CMK (cell line): ENCODE measurements around the gene CASKIN2.

Experiments
- DNase-seq: peaks from one replicate; pipeline ENCODE4 v3.0.0-alpha.2; 2010; ENCODE audit warnings: low read depth

The CASKIN2 gene

DNA sequence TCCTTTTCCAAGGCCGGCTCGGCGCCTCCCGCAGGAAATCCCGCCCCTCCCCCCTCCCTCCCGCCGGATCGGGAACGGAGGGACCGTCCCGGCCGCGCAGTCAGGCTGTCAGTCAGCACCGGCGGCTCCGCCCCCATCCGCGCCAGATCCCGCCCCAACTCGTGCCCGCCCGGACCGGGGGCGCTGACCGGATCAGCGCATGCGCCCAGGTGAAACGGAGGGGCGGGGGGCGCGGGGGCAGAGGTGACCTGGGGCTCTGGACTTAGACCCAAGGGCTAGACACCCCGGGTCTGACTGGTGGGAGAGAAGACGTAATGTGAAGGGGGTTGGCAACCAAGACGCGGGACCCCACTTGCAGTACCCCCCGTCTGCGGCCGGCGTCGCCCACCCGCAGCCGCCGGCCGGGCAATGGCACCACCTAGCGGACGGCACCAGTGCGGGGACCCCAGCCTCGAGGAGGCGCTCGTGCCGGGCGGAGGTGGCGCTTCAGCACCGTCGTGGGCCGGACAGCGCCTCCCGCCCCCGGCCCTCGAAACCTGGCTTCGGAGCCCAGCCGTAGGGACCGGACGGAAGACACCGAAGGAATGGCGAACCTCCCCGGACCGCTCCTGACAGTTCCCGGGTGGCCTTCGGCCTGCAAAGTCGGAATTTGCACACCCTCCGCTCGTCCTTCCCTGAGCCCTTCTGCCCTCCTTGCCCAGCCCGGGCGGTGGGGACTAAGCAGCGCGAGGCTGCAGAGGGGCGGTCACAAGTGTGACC, at the start of gene CASKIN2:
Gene CASKIN2, minus strand, starts transcription at position 42 of the 759 bp plus-strand sequence. CDS start 1,733 bp downstream, outside the sequence.
- no peak for DNase-seq

DNA sequence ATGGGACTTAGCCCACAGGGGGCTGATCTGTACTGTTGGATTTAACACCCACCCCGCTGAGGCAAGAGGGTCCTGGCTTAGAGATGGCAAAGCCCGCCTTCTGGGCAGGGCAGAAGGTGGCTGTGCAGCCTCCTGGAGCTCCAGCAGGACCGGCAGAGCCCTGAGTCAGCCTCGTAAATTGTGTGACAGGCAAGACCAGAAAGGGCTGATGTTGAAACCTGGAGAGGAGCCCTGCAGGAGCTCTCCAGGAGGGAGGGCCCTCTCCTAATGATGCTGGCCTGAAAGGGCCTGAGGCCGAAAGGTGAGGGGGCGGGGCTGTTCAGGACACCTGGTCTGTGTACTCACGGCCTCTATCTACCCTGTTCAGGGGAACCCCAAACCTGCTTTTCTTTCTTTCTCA, 49.7 kb upstream of the CASKIN2 start:
- DNase-seq: no peak

- no peak for DNase-seq
Observed at GRCh38 chr17:75564195-75564594, 48.9 kb upstream of the CASKIN2 start.

DNA sequence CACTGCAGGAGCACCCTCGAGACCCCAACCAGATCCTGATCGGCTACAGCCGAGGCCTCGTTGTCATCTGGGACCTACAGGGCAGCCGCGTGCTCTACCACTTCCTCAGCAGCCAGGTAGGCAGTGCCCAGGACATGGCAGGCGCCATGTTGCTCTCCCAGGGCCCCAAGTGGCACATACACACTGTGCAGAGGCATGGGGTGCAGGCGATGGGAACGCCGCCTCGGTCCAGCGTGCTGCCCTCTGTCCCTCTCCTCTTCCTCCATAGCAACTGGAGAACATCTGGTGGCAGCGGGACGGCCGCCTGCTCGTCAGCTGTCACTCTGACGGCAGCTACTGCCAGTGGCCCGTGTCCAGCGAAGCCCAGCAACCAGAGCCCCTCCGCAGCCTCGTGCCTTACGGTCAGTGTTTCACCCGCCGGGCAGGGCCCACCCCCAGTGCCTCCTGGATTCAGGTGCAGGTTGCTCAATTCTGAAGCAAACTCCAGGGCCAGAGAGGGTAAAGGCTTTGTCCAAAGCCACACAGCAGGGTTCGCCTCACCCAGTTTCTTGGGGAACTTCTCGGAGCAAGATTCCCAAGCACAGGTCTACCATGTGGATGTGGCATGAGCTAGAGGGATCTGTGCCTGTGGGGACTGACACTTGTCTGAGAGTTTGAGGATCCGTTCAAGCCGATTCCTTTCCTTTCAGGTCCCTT, 47.9 kb upstream of the CASKIN2 start:
- no peak for DNase-seq

DNA sequence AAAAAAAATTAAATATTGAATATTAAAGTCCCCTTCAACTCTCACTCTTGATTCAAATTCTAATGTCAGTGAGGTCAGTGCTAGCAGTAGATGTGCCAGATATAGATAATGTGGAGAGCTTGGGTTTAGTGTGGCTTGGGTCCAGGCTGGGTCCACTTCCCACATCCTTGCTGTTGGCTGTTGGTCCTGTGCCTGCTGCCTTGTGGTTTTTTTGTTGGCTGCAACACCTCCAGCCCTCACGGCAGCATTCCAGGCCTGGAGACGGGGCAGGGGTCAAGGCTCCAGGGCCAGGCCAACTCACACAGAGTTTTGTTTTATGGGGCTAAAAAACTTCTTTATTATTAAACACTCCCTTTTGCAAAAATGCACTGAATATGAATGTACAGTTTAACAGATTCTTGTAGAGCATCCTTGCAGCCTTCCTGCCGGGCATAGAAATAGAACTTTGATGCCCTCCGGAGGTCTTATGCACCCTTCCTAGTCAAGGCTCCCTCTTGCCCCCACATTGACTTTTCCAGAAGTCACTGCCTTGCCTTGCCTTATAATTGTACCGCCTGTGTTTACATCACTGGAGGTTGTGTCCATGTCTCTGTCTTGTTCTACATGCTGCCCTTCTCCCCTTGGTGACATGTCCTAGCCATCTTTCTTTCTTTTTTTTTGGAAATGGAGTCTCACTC, 46.7 kb upstream of the CASKIN2 start:
- no peak for DNase-seq

DNA sequence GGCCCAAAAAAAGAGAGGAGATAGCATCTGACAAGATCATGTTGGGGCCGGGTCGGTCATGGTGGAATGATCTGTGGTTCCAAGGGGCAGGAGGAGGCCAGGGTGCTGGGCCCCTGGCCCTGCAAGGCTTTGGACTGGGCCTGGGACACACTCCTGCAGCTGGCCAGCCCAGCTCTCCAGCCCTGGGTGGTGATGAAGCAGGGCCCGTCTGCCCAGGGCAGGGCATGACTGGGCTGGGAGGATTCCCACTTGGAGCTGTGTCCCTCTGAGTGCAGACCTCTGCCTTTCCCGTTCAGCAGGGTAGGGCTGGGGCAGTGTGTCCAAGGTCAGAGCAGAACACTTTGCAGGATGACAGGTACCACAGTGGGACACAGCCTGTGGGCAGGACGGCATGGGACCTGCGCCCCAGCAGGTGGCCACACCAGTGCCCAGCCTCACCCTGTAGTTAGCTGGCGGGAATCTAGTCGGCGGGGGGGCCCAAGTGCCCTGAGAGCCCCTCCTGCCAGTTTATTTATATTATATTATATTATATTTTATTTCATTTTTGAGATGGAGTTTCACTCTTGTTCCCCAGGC, 44.7 kb upstream of the CASKIN2 start:
- DNase-seq: no peak

DNA sequence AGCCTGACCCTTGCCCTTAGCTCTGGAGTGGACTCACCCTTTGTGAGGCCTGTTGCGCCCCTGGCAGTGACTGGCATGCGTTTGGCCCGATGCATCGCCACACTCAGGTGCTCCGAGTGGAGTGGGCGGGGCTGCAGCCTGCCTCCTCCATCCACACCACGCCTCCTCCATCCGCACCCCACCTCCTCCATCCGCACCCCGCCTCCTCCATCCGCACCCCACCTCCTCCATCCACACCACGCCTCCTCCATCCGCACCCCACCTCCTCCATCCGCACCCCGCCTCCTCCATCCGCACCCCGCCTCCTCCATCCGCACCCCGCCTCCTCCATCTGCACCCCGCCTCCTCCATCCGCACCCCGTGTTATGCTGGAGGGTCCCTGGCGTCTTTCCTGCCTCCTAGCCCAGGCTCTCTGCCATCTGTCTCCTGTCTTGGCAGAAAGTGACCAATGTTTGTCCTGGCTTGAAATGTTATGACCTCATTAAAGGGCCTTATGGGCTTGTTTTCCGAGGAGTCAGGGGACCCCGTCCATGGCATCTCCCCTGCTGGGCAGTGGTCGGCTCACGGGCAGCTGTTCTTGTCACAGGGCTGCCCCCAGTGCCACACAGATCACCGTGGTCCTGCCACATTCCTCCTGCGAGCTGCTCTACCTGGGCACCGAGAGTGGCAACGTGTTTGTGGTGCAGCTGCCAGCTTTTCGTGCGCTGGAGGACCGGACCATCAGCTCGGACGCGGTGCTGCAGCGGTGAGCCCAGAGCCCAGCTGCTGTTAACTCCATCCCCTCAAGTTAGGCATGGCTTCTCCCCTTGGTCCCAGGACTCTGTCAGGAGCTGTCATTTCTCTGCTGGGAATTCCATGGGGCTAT, 43.6 kb upstream of the CASKIN2 start:
- DNase-seq: no peak

DNA sequence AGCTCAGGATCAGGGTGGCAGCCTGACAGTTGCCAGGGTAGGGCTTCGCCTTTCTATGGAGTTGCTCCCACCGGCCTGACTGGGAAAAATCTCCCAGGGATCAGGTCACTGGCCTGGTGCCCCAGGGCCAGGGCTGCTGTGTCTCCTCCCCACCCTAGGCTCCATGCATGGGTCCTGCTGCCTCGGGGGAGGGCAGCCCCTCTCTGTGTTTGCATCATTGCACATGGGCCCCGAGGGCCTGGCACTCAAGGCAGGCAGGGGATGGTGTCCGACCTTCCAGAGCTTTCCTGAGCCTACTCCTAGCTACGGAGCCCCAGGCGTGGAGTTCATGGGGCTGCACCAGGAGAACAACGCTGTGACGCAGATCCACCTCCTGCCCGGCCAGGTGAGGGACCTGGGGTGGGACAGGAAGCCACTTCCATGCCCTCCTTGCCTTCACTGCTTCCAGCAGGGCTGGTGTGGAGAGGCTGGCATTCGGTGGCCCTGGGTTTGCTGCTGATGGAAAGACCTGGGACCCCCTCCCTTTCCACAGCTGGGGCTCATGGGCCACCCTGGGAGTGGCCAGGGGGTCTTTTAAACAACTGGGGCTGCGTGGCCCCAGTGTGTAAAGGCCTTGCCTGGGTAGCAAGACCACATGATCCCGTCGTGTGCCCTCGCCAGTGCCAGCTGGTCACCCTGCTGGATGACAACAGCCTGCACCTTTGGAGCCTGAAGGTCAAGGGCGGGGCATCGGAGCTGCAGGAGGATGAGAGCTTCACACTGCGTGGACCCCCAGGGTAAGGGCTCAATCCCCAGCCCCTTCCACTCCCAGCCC, 42.7 kb upstream of the CASKIN2 start:
- DNase-seq: no peak

DNA sequence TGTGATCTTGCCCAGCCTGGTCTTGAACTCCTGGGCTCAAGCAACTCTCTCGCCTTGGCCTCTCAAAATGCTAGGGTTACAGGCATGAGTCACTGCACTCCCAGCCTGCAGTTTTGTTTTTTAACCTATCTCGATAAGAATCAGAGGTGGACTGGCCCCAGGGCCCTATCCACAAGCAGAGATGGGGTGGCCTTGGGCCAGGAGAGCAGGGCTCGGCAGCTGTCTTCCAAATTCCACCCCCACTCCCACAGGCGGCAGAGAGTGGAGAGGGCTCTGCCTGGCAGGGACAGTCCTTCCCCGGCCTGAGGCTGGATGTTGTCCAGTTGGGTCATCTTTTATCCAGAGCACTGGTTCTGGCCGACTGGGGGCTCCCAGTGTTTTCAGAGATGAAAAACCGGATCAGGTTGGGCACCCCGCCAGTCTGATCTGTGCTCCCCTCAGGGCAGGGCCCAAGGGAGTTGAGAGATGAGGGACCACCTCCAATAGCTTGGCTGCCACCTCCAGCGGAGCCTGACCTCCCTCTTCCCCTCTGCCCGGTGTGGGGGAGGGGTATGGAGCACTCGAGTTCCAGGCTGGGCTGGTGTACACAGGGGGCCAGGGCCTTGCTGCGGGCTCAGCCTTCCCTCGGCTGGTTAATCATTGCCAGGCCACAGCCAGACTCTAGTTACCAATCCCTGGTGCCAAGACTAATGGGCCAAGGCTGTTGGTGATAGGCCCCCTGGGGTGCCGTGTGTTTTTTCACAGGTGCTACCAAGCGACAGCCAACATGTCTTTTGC, 41.9 kb upstream of the CASKIN2 start:
- no peak for DNase-seq

DNA sequence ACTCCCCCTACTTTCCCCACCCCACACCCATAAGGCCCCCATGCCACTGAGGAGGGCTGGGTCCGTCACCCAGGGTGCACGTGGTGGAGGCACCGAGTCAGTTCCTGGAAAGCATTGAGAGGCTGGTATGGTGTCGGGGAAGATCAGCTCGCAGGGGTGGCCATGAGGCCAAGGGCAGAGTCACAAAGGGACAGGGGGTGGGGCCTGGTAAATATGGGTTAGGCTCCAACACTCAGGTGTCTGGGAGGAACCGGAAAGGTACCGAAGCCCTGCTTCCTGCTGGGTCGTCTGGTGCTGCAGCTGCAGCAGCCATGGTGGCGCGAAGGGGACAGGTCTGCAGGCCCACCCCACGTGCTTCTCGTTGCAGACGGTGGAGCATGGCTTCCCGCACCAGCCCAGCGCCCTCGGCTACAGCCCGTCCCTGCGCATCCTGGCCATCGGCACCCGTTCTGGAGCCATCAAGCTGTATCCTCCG, 40.4 kb upstream of the CASKIN2 start:
- no peak for DNase-seq

DNA sequence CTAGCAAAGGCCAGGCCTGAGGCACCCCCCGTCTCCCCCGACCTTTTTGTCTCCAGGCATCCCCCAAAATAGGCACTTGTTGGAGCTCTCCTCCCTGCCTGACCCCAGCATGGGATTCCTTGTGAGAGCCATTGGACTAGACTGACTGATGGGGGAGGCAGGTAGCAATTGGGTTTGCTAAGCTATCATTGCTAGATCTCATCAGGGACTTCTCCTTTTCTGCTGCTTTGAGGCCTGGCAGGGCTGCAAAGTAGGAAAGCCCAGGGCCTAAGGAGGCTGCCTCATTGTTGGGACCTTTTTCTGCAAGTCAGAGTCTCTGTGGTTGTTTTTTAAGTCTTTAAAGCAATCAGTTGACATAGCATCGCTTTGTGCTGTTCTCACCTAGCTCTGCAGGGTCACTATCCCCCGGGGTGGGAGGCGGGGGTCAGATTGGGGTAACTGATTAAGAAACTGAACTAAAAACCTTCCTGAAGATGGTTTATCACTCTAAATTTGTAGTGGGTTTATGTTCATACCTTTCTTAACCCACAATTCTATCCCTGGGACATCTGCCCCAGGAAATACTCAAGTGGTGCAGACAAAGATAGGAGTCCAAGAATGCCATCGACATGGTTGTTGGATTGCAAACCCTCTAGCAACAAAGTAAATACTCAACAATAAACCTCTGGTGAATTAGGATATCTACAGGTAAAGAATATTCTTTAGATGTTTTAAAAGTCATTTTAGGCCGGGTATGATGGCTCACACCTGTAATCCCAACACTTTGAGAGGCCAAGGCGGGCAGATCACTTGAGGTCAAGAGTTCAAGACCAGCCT, 38.2 kb upstream of the CASKIN2 start:
- DNase-seq: no peak

- no peak for DNase-seq
Observed at GRCh38 chr17:75552425-75553294, 37.3 kb upstream of the CASKIN2 start.

DNA sequence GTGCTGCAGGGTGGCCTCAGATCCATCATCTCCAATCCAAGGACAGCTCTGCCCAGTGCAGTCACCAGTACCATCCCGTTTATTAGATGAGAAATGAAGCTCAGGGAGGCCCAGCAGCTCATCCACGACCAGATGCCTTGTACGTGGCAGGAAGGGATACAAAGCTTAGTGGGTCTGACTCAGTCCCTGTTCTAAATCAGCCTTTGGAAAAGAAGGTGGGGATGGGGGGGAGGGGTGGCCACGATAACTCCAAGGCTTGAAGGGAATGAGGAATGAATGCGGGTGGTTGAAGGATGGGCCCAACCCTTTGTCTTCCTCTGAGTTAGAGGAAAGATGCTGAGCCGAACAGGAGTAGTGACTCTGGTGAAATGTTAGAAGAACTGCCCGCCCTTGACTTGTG, 35.9 kb upstream of the CASKIN2 start:
- DNase-seq: no peak

- DNase-seq: no peak
Observed at GRCh38 chr17:75550139-75550465, 34.8 kb upstream of the CASKIN2 start.

DNA sequence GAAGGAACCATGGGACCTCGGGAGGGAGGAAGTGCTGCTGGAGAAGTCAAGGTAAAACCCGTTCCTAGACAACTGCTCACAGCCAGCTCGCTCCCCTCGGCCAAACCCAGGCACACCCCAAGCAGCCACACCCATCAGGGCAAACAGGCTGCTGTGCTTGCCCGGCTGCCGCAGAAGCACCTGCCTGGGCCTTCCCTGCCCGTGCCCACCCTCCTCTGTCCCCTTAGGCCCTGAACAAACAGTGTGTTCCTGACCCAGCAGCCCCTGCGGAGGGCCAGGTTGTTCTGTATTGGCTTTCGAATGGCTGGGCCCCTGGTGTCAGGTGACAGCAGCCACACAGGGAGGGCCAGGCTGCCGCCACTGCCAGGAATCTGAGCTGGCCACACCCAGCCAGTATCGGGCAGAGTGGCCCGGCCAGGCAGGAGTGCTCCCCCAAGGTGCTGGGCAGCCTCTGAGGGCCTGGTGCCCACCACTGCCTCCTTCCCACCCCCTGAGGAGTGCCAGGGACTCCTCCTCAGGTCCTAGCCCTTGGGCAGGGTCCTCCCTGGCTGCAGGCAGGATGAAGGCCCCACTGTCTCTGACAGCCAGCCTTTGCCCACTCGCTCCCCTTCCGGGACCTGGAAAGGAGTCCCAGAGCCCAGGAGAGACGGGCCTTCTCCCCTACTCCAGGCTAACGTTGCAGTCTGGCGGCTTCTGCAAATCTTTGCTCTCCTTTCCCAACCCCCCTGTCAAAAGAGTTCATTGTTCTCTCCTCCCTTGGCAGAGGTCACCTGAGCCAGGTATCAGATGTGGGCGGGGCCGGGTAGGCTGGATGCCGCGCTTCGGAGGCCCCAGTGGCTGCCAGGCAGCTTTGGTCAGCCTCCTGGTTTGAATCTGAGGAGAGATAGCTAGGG, 34.2 kb upstream of the CASKIN2 start:
- DNase-seq: no peak

GRCh38 chr17:75548813-75549212, 33.5 kb upstream of the CASKIN2 start:
- no peak for DNase-seq

GRCh38 chr17:75547091-75547490, 31.8 kb upstream of the CASKIN2 start:
- DNase-seq: no peak
